ENCODE results near the gene TULP1.
"Not testable (repeated sequence)": the region's sequence is repeated elsewhere in the genome, so short reads cannot be mapped to it uniquely, and the experiment has no call there.

The TULP1 gene

DNA sequence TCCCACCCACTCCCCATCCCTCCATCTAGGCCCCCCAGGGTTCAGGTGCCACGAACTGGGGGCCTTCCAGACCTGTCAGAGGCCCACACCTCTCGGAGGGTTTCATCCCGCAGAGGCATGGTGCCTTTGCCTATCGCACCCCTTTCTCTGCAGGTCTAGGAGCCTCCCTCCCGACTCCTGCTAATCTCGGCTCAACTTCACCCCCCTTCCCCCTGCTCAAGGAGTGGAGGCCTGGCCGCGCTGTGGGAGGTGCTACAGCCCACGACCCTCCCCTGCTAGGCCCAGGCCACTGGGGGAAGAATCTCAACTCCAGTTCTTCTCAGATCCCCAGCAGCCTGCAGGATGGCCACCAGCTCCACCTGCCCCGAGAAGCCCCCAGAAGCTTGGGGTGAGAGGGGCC is at the start of gene TULP1:
TSS of gene TULP1 (minus strand) at position 157 of the 400 bp plus-strand sequence. CDS start at position 119, 38 bp downstream.
- DNase-seq (ENCODE audit: low read depth, low spot score), result no peak

DNA sequence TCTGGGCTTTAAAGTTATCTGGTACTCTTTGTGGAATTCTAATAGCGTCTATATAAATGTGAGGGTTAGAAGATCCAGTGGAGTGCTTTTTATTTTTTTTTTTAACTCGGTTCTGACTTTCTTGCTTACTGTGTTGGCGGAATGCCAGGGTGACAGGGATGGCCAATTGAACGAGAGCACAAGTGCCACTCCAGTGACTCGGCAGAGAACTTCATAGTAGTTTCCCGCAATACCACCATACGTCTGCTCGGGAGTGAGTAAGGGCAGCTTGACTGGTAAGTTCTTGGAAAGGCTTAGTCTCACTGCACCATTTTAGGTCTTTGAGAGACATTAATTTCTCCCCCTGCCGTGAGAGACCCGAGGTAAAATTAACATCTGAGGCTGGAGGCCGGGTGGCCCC is 49.4 kb upstream of the TULP1 start:
- DNase-seq (ENCODE audit: low read depth, low spot score), result no peak

GRCh38 chr6:35561113-35561512 is 48.4 kb upstream of the TULP1 start:
- DNase-seq (ENCODE audit: low read depth, low spot score), result no peak

DNA sequence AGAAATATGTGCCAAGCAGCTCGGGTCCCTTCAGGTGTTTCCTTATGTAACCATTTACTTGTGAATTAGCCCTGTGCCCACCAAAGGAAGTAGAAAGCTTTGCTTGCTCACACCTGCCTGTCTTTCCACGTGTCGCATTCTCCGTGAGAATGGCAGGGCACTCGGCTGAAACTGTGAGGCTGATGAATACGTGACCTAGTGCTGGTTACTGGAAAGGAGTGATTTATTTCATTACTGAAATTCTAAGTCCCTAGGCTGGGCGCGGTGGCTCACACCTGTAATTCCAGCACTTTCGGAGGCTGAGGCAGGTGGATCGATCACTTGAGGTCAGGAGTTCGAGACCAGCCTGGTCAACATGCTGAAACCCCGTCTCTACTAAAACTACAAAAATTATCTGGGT is 45.9 kb upstream of the TULP1 start:
- DNase-seq (ENCODE audit: low read depth, low spot score), result no peak

DNA sequence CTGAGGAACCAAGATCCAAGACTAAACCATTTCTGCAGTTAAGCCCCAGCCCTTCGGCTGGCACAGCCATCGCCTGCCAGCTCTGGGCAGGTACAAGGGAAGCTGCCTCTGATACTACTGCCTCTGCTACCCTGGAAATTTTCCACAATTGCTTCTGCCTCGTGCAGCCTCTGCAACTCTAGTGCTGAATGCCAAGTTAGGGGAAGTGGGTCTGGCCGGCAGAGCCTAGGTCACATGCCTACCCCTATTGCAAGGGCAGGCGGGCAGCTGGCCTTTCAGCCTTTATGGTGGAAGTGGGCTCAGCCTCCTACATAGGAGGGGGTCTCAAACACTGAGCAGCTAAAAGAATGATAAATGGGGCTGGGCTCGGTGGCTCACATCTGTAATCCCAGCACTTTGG is 44.5 kb upstream of the TULP1 start:
- no peak for DNase-seq (ENCODE audit: low read depth, low spot score)

GRCh38 chr6:35554811-35555210 is 42.1 kb upstream of the TULP1 start:
- no peak for DNase-seq (ENCODE audit: low read depth, low spot score)

DNA sequence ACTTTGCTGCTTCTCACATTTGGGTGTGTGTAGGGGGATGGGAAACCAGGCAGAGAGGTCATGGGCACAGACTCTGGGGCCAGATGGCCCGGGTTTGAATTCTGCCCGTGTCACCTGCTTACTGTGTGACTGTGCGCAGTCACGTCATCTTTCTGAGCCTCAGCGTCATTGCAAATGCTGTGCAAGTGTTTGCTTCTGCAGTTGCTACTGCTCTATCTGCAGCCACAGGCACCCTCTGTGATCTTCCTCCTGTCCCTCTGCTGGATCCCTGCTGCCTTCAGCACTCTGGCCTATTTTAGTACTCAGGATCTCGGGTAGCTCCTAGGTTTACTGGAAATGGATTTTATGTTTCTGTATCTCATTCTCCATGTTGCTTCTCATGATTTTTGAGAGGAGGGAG is 40.6 kb upstream of the TULP1 start:
- DNase-seq (ENCODE audit: low read depth, low spot score), result no peak

GRCh38 chr6:35552285-35552917 is 39.7 kb upstream of the TULP1 start:
- DNase-seq (ENCODE audit: low read depth, low spot score), result no peak

DNA sequence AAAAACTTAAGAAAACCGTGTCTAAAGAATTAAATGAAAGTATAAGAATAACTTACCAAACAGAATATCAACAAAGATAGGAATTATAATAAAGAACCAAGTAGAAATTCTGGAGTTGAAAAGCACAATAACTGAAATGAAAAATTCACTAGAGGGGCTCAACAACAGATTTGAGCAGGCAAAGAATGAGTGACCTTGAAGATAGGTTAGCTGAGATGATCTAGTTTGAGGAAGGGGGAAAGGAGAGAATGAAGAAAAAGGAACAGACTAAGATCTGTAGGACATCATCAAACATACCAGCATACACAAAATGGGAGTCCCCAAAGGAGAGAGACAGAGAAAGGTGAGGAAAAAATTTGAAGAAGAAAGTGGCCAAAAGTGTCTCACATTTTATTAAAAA is 37.7 kb upstream of the TULP1 start:
- DNase-seq (ENCODE audit: low read depth, low spot score), result no peak

DNA sequence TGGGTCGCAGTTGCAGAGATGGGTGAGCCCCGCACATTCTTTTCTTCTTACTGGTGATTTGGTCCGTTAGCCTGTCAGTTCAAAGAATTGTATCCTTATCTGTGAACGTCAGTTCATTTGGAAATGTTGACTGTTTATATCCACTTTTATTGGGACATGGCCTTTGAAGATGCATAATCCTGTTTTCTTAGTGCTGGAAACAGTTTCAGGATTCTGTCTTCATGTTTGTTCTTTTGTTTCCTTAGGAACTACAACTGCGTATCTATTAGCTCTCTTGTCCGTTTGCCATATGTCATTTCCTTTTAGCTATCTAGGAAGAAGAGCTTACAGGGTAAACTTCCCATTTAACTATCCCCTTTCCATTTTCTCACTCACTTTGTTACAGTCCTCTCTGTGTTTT is 35.0 kb upstream of the TULP1 start:
- DNase-seq (ENCODE audit: low read depth, low spot score), result no peak

- DNase-seq (ENCODE audit: low read depth, low spot score), result no peak
These were observed 32.2 kb upstream of the TULP1 start for GRCh38 chr6:35544769-35545361.

GRCh38 chr6:35543459-35544193 is 30.9 kb upstream of the TULP1 start:
- peak; percentile 60 for DNase-seq (ENCODE audit: low read depth, low spot score)

- no peak for DNase-seq (ENCODE audit: low read depth, low spot score)
These were observed 29.1 kb upstream of the TULP1 start for GRCh38 chr6:35541836-35542235.

GRCh38 chr6:35539223-35539622 is 26.5 kb upstream of the TULP1 start:
- no peak for DNase-seq (ENCODE audit: low read depth, low spot score)

GRCh38 chr6:35535847-35536246 is 23.2 kb upstream of the TULP1 start:
- not testable (repeated sequence) for DNase-seq (ENCODE audit: low read depth, low spot score)

DNA sequence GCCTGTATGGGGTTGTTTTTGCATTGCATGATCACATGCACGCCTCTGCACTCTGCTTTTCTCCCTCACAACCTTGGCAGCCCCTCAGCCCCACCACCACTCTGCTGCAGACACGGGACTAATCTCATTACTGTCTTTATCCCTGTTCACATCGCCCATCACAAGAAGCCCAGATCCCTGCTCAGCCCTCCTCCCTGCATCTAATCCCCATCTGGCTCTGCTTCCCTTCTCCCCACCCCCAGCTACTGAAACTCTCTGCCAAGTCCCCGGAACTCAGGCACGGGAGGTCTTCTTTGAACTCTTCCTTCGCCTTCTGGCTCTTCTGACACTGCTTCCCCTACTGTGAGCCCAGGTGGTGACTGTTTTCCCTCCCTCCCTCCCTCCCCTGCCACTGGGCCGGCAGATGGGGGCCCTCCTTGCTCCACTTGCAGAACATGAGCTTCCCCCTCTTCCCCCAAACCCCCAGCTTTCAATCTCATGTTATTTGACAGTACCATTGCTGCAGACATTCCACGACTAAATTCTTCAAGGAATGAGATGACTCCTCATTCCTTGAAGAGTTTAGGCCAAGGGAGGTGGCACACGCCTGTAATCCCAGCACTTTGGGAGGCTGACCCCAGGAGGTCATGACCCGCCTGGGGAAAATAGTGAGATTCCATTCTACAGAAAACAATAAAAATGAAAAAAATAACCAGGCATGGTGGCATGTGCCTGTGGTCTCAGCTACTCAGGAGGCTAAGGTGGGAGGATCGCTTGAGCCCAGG is 21.9 kb upstream of the TULP1 start:
- DNase-seq (ENCODE audit: low read depth, low spot score), result no peak

GRCh38 chr6:35533981-35534380 is 21.3 kb upstream of the TULP1 start:
- no peak for DNase-seq (ENCODE audit: low read depth, low spot score)

DNA sequence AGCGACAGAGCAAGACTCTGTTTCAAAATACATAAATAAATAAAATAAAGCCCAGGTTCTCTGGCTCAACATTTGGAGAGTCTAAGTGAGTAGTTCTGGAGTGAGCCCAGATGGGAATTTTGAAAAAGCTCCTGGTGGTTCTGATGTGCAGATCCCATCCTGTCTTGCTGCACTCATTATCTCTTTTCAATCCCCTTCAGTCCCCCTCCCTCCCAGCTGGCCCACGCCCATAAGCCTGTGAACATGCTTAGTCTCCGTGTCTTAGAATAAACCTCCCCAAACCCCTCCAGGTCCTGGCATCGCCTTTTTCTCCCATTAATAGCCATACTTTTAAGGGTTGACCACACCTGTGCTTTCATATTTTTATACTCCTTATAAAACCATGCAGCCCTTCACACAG is 19.4 kb upstream of the TULP1 start:
- DNase-seq (ENCODE audit: low read depth, low spot score), result no peak

DNA sequence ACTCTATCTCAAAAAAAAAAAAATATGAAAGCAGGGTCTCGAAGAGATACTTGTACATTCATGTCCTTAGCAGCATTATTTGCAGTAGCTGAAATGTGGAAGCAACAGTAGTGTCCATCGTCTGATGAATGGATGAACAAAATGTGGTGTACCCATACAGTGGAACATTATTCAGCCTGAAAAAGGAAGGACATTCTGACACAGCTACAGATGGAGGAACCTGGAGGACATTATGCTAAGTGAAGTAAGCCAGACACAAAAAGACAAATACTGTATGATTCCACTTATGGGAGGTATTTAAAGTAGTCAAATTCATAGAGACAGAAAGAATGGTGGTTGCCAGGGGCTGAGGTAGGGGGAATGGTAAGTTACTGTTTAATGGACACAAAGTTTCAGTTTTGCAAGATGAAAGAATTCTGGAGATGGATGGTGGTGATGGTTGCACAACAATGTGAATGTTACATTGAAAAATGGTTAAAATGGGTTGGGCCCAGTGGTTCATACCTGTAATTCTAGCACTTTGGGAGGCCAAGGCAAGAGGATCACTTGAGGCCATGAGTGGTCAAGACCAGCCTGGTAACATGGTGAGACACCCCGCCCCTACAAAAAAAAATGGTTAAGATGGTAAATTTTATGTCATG is 11.8 kb upstream of the TULP1 start:
- DNase-seq (ENCODE audit: low read depth, low spot score), result no peak

DNA sequence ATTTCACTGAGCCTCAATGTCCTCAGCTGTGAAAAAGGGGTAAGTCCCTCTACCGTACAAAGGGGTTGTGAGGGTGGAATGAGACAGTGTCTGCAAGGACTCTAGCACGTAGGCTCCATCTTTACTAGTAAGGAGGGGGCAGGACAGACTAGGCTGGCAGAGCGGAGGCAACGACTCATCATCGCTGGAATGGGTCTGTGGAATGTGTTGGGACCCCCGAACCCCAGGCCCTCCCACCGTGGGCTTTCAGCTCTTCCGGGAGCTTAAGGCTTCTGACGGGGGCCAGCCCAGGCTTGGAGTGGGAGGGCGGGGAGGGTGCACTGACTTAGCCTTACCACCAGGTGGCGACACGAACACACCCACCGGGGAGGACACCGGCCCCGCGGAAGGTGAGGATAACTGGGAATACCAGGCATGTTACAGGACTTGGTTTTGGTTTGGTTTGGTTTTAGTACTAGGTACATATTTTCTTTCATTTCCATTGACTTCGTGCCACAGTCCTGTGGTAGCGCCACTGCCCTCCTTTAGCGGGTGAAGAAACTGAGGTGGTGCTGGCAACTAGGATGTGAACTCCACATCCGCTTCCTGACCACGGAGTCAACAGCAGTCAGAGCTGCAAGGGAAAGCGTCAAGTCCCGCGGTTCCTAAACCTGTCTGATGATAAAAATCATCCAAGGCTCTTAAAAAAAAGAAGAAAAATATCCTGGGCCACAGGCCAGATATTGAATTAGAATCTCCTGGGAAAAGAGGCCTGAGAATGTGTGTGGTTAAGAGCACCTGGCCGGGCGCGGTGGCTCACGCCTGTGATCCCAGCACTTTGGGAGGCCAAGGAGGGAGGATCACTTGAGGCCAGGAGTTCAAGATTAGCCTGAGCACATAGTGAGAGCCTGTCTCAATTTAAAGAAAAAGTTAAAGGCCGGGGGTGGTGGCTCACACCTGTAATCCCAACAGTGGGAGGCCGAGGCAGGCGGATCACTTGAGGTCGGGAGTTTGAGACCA is 10.3 kb upstream of the TULP1 start:
- no peak for DNase-seq (ENCODE audit: low read depth, low spot score)

GRCh38 chr6:35522151-35522550 is 9.5 kb upstream of the TULP1 start:
- DNase-seq (ENCODE audit: low read depth, low spot score), result no peak
